CD4-positive, alpha-beta T cell treated with Interleukin-17A for 1 hour (primary cell): ENCODE data around the gene PBX3.
"Not testable (repeated sequence)": the region's sequence is repeated elsewhere in the genome, so short reads cannot be mapped to it uniquely, and the experiment has no call there.

ENCODE experiments used
- DNase-seq: peaks from one replicate; pipeline ENCODE4 v3.0.0-alpha.2; 2020

Gene PBX3

GRCh38 chr9:125778538-125779219 lies 31.5 kb downstream of the PBX3 start:
- DNase-seq = not testable (repeated sequence)

GRCh38 chr9:125779220-125779565 lies 32.0 kb downstream of the PBX3 start:
- not testable (repeated sequence) for DNase-seq

- DNase-seq = no peak
Measured at GRCh38 chr9:125782718-125783117, 35.5 kb downstream of the PBX3 start.

GRCh38 chr9:125784286-125785049 lies 37.3 kb downstream of the PBX3 start:
- DNase-seq = no peak

- no peak for DNase-seq
Measured at GRCh38 chr9:125785248-125785751, 38.1 kb downstream of the PBX3 start.

GRCh38 chr9:125787715-125788114 lies 40.5 kb downstream of the PBX3 start:
- no peak for DNase-seq

- DNase-seq = no peak
Measured at GRCh38 chr9:125789196-125789595, 42.0 kb downstream of the PBX3 start.

- DNase-seq = no peak
Measured at GRCh38 chr9:125794708-125795107, 47.5 kb downstream of the PBX3 start.

- no peak for DNase-seq
Measured at GRCh38 chr9:125795970-125796596, 48.9 kb downstream of the PBX3 start.

- no peak for DNase-seq
Measured at GRCh38 chr9:125797930-125798329, 50.8 kb downstream of the PBX3 start.

- DNase-seq = no peak
Measured at GRCh38 chr9:125803526-125803925, 56.4 kb downstream of the PBX3 start.

GRCh38 chr9:125805057-125805456 lies 57.9 kb downstream of the PBX3 start:
- DNase-seq = no peak

GRCh38 chr9:125805586-125805985 lies 58.4 kb downstream of the PBX3 start:
- DNase-seq = no peak

- no peak for DNase-seq
Measured at GRCh38 chr9:125807079-125807478, 59.9 kb downstream of the PBX3 start.

- DNase-seq = no peak
Measured at GRCh38 chr9:125810161-125810560, 63.0 kb downstream of the PBX3 start.

- DNase-seq = no peak
Measured at GRCh38 chr9:125811002-125811401, 63.8 kb downstream of the PBX3 start.

GRCh38 chr9:125812403-125812802 lies 65.2 kb downstream of the PBX3 start:
- DNase-seq = no peak

- no peak for DNase-seq
Measured at GRCh38 chr9:125815568-125815967, 68.4 kb downstream of the PBX3 start.

GRCh38 chr9:125816321-125816720 lies 69.1 kb downstream of the PBX3 start:
- no peak for DNase-seq

- DNase-seq = peak; percentile 20
Measured at GRCh38 chr9:125820100-125820804, 73.1 kb downstream of the PBX3 start.

GRCh38 chr9:125821078-125821477 lies 73.9 kb downstream of the PBX3 start:
- no peak for DNase-seq

- DNase-seq = no peak
Measured at GRCh38 chr9:125822160-125822559, 75.0 kb downstream of the PBX3 start.

- peak; percentile 39 for DNase-seq
Measured at GRCh38 chr9:125822902-125823301, 75.7 kb downstream of the PBX3 start.
